DMS 273 (cell line): ENCODE data around the gene FBXL17.
A peak's percentile ranks its signal among the peaks of the same experiment; 100 is the strongest.

ENCODE experiments used
- DNase-seq: peaks from one replicate; lab custom pipeline; 2025; ENCODE audit not compliant: unreplicated experiment; lab: John Stamatoyannopoulos, UW

FBXL17 gene

GRCh38 chr5:107871023-107871422, 510.9 kb downstream of the FBXL17 start:
- DNase-seq = no peak

GRCh38 chr5:107869438-107870115, 512.3 kb downstream of the FBXL17 start:
- no peak for DNase-seq

- DNase-seq = no peak
Measured at GRCh38 chr5:107868650-107869409, 513.1 kb downstream of the FBXL17 start.

- DNase-seq = no peak
Measured at GRCh38 chr5:107867266-107867665, 514.6 kb downstream of the FBXL17 start.

GRCh38 chr5:107864793-107865192, 517.1 kb downstream of the FBXL17 start:
- DNase-seq = no peak

GRCh38 chr5:107863125-107863524, 518.8 kb downstream of the FBXL17 start:
- no peak for DNase-seq

- no peak for DNase-seq
Measured at GRCh38 chr5:107861565-107861964, 520.3 kb downstream of the FBXL17 start.

- no peak for DNase-seq
Measured at GRCh38 chr5:107860044-107860443, 521.9 kb downstream of the FBXL17 start.

- DNase-seq = no peak
Measured at GRCh38 chr5:107858788-107859187, 523.1 kb downstream of the FBXL17 start.

GRCh38 chr5:107858324-107858723, 523.6 kb downstream of the FBXL17 start:
- no peak for DNase-seq

GRCh38 chr5:107857785-107858184, 524.1 kb downstream of the FBXL17 start:
- DNase-seq = no peak

- peak; percentile 18 for DNase-seq
Measured at GRCh38 chr5:107855171-107855570, 526.7 kb downstream of the FBXL17 start.

GRCh38 chr5:107853696-107854095, 528.2 kb downstream of the FBXL17 start:
- peak; percentile 47 for DNase-seq

GRCh38 chr5:107853031-107853430, 528.9 kb downstream of the FBXL17 start:
- DNase-seq = no peak

- DNase-seq = no peak
Measured at GRCh38 chr5:107849118-107849517, 532.8 kb downstream of the FBXL17 start.

- DNase-seq = no peak
Measured at GRCh38 chr5:107840592-107840991, 541.3 kb downstream of the FBXL17 start.

- DNase-seq = no peak
Measured at GRCh38 chr5:107840161-107840560, 541.7 kb downstream of the FBXL17 start.

GRCh38 chr5:107835096-107835495, 546.8 kb downstream of the FBXL17 start:
- DNase-seq = no peak

GRCh38 chr5:107832746-107833145, 549.2 kb downstream of the FBXL17 start:
- DNase-seq = no peak

- no peak for DNase-seq
Measured at GRCh38 chr5:107831612-107832395, 550.1 kb downstream of the FBXL17 start.

GRCh38 chr5:107830750-107831149, 551.1 kb downstream of the FBXL17 start:
- DNase-seq = no peak
